ENCODE data around the gene TSC2. TPM values are rescaled to one million over a fixed set of nuclear protein-coding genes. Genes with fewer than 3 reads are reported as not detected.

TSC2 gene
- total and polyA plus RNA-seq, 2 of the 13 experiments (the other 11 are each of a cell fraction or from before 2014, with no cell fraction given), result 19.6 to 40.4 TPM

DNA sequence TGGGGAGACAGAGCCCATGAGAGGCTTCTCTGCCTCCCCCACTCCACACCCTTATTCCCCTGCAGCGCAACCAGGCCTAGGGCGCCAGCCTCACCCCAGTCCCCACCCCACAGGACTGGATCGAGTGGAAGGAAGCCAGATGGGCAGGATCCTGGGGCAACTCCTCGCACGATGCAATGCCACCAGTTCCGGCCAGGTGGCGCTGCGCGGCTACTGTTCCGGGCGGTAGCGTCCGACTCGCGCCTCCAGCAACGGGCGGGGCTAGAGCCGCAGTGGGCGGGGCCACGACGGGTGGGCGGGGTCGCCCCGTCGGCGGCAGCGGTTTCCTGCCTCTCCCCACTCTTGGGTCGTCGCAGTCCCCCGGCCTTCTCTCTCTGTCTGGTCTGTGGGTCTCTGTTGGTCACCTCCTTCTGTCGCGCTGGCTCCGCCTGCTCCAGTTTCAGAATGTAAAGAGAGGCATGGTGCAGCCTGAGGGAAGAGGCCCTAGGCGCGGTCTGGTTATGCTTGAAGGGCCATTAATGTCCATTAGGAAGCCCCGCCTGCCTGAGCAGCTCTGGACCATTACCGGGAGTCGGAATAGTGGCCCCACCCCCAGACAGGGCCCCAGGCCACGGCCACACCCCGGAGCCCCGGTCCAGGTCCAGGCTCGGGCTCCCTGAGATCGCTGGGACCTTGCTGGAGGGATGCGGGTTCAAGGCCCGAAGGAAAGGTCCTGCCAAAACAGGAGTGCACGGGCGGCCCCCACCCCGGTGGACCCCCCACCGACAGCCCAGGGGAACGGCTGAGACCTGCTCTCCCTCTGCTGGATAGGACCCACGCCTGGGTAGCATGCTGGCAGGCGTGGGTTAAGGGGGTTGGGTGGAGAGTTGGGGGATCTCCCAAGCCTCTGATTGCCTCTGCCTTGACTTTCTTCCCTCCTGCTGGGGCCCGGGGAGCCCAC, 24.4 kb upstream of the TSC2 start (continued):
- TF ChIP-seq ELF4 (CRISPR knock-in tag; IDR thresholded peaks at IDR 0.05; ENCODE audit: borderline replicate concordance) (no peak), ZKSCAN8 (CRISPR knock-in tag; IDR thresholded peaks at IDR 0.05; ENCODE audit: borderline replicate concordance) (no peak), RNF2 (conservative IDR thresholded peaks at IDR 0.05; ENCODE audit: low read depth) (no peak), HMGXB4 (CRISPR knock-in tag; IDR thresholded peaks at IDR 0.05; ENCODE audit: borderline replicate concordance in 1 of 2, low read depth in 1 of 2) (peak; percentile 86 to 87), ZNF772 (CRISPR knock-in tag; IDR thresholded peaks at IDR 0.05) (peak; percentile 66; the same call in 1 of the 2 replicates), SOX5 (CRISPR knock-in tag; IDR thresholded peaks at IDR 0.05; ENCODE audit: borderline replicate concordance) (peak; percentile 41; the same call in 1 of the 2 replicates), GATA4 (IDR thresholded peaks at IDR 0.05; ENCODE audit: borderline replicate concordance, low read depth) (no peak), ZNF616 (CRISPR knock-in tag; IDR thresholded peaks at IDR 0.05; ENCODE audit: low read depth) (no peak), ZNF18 (CRISPR knock-in tag; IDR thresholded peaks at IDR 0.05; ENCODE audit: insufficient replicate concordance) (peak; percentile 72), SP5 (CRISPR knock-in tag; IDR thresholded peaks at IDR 0.05; ENCODE audit: borderline replicate concordance, low read depth) (peak; percentile 70), ZBTB7A (CRISPR knock-in tag; IDR thresholded peaks at IDR 0.05) (no peak), RBM39 (IDR thresholded peaks at IDR 0.05; ENCODE audit: low read depth, low read length, poor library complexity, severe bottlenecking) (no peak), ZNF614 (CRISPR knock-in tag; IDR thresholded peaks at IDR 0.05; ENCODE audit: borderline replicate concordance) (no peak)
- TF ChIP-seq, protein P1, sequence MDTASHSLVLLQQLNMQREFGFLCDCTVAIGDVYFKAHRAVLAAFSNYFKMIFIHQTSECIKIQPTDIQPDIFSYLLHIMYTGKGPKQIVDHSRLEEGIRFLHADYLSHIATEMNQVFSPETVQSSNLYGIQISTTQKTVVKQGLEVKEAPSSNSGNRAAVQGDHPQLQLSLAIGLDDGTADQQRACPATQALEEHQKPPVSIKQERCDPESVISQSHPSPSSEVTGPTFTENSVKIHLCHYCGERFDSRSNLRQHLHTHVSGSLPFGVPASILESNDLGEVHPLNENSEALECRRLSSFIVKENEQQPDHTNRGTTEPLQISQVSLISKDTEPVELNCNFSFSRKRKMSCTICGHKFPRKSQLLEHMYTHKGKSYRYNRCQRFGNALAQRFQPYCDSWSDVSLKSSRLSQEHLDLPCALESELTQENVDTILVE (CRISPR knock-in tag; IDR thresholded peaks at IDR 0.05), result no peak
- TF ChIP-seq, protein P2, sequence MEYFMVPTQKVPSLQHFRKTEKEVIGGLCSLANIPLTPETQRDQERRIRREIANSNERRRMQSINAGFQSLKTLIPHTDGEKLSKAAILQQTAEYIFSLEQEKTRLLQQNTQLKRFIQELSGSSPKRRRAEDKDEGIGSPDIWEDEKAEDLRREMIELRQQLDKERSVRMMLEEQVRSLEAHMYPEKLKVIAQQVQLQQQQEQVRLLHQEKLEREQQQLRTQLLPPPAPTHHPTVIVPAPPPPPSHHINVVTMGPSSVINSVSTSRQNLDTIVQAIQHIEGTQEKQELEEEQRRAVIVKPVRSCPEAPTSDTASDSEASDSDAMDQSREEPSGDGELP (IDR thresholded peaks at IDR 0.05; ENCODE audit: borderline replicate concordance, low read depth), result no peak
- TF ChIP-seq, protein P3, sequence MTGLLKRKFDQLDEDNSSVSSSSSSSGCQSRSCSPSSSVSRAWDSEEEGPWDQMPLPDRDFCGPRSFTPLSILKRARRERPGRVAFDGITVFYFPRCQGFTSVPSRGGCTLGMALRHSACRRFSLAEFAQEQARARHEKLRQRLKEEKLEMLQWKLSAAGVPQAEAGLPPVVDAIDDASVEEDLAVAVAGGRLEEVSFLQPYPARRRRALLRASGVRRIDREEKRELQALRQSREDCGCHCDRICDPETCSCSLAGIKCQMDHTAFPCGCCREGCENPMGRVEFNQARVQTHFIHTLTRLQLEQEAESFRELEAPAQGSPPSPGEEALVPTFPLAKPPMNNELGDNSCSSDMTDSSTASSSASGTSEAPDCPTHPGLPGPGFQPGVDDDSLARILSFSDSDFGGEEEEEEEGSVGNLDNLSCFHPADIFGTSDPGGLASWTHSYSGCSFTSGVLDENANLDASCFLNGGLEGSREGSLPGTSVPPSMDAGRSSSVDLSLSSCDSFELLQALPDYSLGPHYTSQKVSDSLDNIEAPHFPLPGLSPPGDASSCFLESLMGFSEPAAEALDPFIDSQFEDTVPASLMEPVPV (CRISPR knock-in tag; IDR thresholded peaks at IDR 0.05), result no peak
- TF ChIP-seq, protein P4, sequence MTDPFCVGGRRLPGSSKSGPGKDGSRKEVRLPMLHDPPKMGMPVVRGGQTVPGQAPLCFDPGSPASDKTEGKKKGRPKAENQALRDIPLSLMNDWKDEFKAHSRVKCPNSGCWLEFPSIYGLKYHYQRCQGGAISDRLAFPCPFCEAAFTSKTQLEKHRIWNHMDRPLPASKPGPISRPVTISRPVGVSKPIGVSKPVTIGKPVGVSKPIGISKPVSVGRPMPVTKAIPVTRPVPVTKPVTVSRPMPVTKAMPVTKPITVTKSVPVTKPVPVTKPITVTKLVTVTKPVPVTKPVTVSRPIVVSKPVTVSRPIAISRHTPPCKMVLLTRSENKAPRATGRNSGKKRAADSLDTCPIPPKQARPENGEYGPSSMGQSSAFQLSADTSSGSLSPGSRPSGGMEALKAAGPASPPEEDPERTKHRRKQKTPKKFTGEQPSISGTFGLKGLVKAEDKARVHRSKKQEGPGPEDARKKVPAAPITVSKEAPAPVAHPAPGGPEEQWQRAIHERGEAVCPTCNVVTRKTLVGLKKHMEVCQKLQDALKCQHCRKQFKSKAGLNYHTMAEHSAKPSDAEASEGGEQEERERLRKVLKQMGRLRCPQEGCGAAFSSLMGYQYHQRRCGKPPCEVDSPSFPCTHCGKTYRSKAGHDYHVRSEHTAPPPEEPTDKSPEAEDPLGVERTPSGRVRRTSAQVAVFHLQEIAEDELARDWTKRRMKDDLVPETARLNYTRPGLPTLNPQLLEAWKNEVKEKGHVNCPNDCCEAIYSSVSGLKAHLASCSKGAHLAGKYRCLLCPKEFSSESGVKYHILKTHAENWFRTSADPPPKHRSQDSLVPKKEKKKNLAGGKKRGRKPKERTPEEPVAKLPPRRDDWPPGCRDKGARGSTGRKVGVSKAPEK (CRISPR knock-in tag; IDR thresholded peaks at IDR 0.05; ENCODE audit: borderline replicate concordance), result no peak
